SU-DHL-6 (cell line): ENCODE results near the gene LYSMD2.

Source experiments
- EZH2phosphoT487 ChIP-seq: fragments of 200-600 bp; sonication (generic), shearing (Covaris generic); conservative IDR thresholded peaks from 2 replicates; pipeline ENCODE4 v1.6.1; 2018; ENCODE audit warnings: mild to moderate bottlenecking, antibody characterized with exemption, low read length, moderate library complexity, mixed read lengths
- TF ChIP-seq, protein P1 (sequence below): fragments of 200-600 bp; sonication (generic); IDR thresholded peaks from one replicate; pipeline ENCODE4 v1.5.1; 2017; ENCODE audit warnings: antibody characterized with exemption, mild to moderate bottlenecking, low read length, moderate library complexity; ENCODE audit not compliant: insufficient read depth, poor library complexity, severe bottlenecking

- TF ChIP-seq, protein P1, sequence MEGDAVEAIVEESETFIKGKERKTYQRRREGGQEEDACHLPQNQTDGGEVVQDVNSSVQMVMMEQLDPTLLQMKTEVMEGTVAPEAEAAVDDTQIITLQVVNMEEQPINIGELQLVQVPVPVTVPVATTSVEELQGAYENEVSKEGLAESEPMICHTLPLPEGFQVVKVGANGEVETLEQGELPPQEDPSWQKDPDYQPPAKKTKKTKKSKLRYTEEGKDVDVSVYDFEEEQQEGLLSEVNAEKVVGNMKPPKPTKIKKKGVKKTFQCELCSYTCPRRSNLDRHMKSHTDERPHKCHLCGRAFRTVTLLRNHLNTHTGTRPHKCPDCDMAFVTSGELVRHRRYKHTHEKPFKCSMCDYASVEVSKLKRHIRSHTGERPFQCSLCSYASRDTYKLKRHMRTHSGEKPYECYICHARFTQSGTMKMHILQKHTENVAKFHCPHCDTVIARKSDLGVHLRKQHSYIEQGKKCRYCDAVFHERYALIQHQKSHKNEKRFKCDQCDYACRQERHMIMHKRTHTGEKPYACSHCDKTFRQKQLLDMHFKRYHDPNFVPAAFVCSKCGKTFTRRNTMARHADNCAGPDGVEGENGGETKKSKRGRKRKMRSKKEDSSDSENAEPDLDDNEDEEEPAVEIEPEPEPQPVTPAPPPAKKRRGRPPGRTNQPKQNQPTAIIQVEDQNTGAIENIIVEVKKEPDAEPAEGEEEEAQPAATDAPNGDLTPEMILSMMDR, result no peak
- no peak for TF ChIP-seq EZH2phosphoT487
Measured at GRCh38 chr15:51721199-51721960, 16.1 kb downstream of the LYSMD2 start.
